Measurements from ENCODE around the gene MACROD1. TPM values are rescaled to one million over a fixed set of nuclear protein-coding genes. Genes with fewer than 3 reads are reported as not detected.

The MACROD1 gene
- total and polyA plus RNA-seq, 9 of the 15 experiments (the other 6 are each of a cell fraction or from before 2014, with no cell fraction given): 1.1 to 60.0 (median 26.4) TPM

GRCh38 chr11:64170419-64170818, 4.5 kb upstream of the MACROD1 start:
- in situ Hi-C loops (cut with MboI) (no loop called here), intact Hi-C loops (cut with micrococcal nuclease) (no loop called here)
- FAIRE-seq (no peak), DNase-seq (ENCODE audit: extremely low read depth in 1 of 4, low spot score in 3 of 4) (no peak), ATAC-seq (no peak)
- CTCF ChIA-PET (ENCODE audit: low intra/inter-chr PET ratio): no interaction called here
- Histone ChIP-seq H3K27me3 (ENCODE audit: control insufficient read depth in 2 of 2, insufficient read depth in 2 of 2, low read length in 2 of 2) (no peaks in the 10 kb centered on the region), H3K4me3 (no peak overlapping the region), H3K4me1 (replicated peaks in 1 of 2; ENCODE audit: control insufficient read depth in 2 of 2, insufficient read depth in 2 of 2, low read length in 2 of 2) (peaks cover 10 to 15% of the 10 kb centered on the region in 2 experiments; a peak in 4 of 5 replicates), H4K20me1 (replicated peaks; ENCODE audit: control insufficient read depth, insufficient read depth, low read length) (no peaks in the 10 kb centered on the region), H3K9me3 (replicated peaks; ENCODE audit: control insufficient read depth, insufficient read depth, low read depth, low read length) (no peaks in the 10 kb centered on the region), H3K79me2 (ENCODE audit: control insufficient read depth, insufficient read depth, low read length) (peaks cover 28% of the 10 kb centered on the region), H3K9ac (ENCODE audit: insufficient read depth in 1 of 2, low read depth in 2 of 2, low read length in 2 of 2) (no peak overlapping the region), H3K36me3 (ENCODE audit: control insufficient read depth, insufficient read depth, low read length) (peaks cover 6% of the 10 kb centered on the region; the same call in 2 of the 3 replicates), H3K27ac (ENCODE audit: extremely low read depth, low read depth, low read length) (no peak overlapping the region), H3K9me1 (ENCODE audit: control insufficient read depth, insufficient read depth, low read length) (no peaks in the 10 kb centered on the region), H2AFZ (ENCODE audit: low read depth, low read length) (no peak overlapping the region), H3K4me2 (ENCODE audit: insufficient read depth, low read length) (no peak overlapping the region)
- no TSS peak for BruUV-seq (replicated peaks)
- POLR2A ChIA-PET: interaction anchor here (0.7 to 1.7 kb wide), 2 partner anchors 12 to 487 kb away, joined by 4 to 7 read pairs; no protein-coding TSS in a partner anchor
- TF ChIP-seq RFX7 (CRISPR knock-in tag; IDR thresholded peaks at IDR 0.05) (no peak), ILF3 (IDR thresholded peaks at IDR 0.05; ENCODE audit: borderline replicate concordance) (no peak), PATZ1 (CRISPR knock-in tag; IDR thresholded peaks at IDR 0.05; ENCODE audit: borderline replicate concordance) (no peak), KLF13 (tag; IDR thresholded peaks at IDR 0.05; ENCODE audit: borderline replicate concordance, low read depth) (no peak), ZSCAN29 (IDR thresholded peaks at IDR 0.05) (peak; percentile 92), MAFK (IDR thresholded peaks at IDR 0.05; ENCODE audit: low read length) (no peak), ZNF584 (CRISPR knock-in tag; IDR thresholded peaks at IDR 0.05; ENCODE audit: low read depth) (no peak), CCNT2 (IDR thresholded peaks at IDR 0.05; ENCODE audit: borderline replicate concordance, extremely low read depth, insufficient read length, low read depth, low read length) (no peak)
- TF ChIP-seq, protein P1, sequence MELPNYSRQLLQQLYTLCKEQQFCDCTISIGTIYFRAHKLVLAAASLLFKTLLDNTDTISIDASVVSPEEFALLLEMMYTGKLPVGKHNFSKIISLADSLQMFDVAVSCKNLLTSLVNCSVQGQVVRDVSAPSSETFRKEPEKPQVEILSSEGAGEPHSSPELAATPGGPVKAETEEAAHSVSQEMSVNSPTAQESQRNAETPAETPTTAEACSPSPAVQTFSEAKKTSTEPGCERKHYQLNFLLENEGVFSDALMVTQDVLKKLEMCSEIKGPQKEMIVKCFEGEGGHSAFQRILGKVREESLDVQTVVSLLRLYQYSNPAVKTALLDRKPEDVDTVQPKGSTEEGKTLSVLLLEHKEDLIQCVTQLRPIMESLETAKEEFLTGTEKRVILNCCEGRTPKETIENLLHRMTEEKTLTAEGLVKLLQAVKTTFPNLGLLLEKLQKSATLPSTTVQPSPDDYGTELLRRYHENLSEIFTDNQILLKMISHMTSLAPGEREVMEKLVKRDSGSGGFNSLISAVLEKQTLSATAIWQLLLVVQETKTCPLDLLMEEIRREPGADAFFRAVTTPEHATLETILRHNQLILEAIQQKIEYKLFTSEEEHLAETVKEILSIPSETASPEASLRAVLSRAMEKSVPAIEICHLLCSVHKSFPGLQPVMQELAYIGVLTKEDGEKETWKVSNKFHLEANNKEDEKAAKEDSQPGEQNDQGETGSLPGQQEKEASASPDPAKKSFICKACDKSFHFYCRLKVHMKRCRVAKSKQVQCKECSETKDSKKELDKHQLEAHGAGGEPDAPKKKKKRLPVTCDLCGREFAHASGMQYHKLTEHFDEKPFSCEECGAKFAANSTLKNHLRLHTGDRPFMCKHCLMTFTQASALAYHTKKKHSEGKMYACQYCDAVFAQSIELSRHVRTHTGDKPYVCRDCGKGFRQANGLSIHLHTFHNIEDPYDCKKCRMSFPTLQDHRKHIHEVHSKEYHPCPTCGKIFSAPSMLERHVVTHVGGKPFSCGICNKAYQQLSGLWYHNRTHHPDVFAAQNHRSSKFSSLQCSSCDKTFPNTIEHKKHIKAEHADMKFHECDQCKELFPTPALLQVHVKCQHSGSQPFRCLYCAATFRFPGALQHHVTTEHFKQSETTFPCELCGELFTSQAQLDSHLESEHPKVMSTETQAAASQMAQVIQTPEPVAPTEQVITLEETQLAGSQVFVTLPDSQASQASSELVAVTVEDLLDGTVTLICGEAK (IDR thresholded peaks at IDR 0.05): 0 out of 2 replicates have a peak, but pooled peaks have one; percentile 45
- TF ChIP-seq, protein P1 (CRISPR knock-in tag; IDR thresholded peaks at IDR 0.05): no peak
- 80% methylated on average over 3 of the region's 4 CpGs for WGBS (ENCODE audit: insufficient coverage, low coverage, missing lambda C conversion rate)
